SK-N-SH (cell line): ENCODE data around the gene UBAC2.

Experiments used
- CHD2 ChIP-seq: fragments of 150-350 bp; IDR thresholded peaks from 2 replicates; pipeline ENCODE4 v1.6.1; 2018; ENCODE audit warnings: low read length; ENCODE audit not compliant: partially characterized antibody
- MAX ChIP-seq: IDR thresholded peaks from 2 replicates; pipeline ENCODE4 v1.4.0; 2012; ENCODE audit warnings: low read depth
- MXI1 ChIP-seq: IDR thresholded peaks from 2 replicates; pipeline ENCODE4 v1.6.1; 2012; ENCODE audit warnings: mild to moderate bottlenecking, low read depth, low read length, improper control_type of control experiment
- NFIC ChIP-seq: IDR thresholded peaks from 2 replicates; pipeline ENCODE4 v1.4.0; 2012; ENCODE audit warnings: borderline replicate concordance
- SMC3 ChIP-seq: IDR thresholded peaks from 2 replicates; pipeline ENCODE4 v1.6.1; 2012; ENCODE audit warnings: low read depth, low read length, improper control_type of control experiment
- TEAD4 ChIP-seq: IDR thresholded peaks from 2 replicates; pipeline ENCODE4 v1.4.0; 2012; ENCODE audit warnings: mild to moderate bottlenecking, borderline replicate concordance; ENCODE audit not compliant: insufficient read depth
- ZBTB33 ChIP-seq: IDR thresholded peaks from 2 replicates; pipeline ENCODE4 v1.4.0; 2012; ENCODE audit warnings: low read depth, borderline replicate concordance
- TF ChIP-seq, protein P1 (sequence below): fragments of 200-600 bp; sonication (generic); IDR thresholded peaks from 2 replicates; pipeline ENCODE4 v1.6.1; 2017; ENCODE audit warnings: antibody characterized with exemption, mild to moderate bottlenecking, moderate library complexity

DNA sequence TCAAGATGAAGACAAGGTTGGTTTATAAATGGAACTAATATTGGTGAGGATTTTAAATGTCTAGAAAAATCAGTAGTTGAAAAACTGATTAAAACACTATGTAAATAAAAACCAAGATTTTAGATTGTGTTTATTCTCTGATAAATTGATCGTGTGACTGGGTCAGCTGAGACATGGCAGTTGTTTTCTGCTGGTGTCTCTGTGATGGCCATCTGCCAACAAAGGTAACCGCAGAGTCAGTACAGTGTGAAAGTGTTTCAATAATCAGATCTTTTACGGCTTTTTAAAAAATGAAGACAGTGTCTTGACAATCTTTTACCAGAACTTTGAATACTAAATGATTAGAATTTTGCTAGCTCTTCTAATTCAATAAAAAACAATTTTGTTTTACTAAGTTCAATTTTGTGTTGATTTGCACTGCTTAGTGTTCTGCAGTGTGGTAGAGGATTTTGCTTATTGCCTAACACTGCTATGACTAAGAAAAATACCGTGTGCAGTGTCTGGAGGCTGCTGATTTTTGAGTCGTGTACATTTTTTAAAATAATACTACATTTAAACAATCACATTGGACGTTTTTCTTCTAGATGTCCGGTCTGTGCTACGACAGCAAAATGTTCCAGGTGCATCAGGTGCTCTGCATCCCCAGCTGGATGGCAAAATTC is 139.2 kb downstream of the UBAC2 start:
- TF ChIP-seq SMC3, result no peak
- TF ChIP-seq, protein P1, sequence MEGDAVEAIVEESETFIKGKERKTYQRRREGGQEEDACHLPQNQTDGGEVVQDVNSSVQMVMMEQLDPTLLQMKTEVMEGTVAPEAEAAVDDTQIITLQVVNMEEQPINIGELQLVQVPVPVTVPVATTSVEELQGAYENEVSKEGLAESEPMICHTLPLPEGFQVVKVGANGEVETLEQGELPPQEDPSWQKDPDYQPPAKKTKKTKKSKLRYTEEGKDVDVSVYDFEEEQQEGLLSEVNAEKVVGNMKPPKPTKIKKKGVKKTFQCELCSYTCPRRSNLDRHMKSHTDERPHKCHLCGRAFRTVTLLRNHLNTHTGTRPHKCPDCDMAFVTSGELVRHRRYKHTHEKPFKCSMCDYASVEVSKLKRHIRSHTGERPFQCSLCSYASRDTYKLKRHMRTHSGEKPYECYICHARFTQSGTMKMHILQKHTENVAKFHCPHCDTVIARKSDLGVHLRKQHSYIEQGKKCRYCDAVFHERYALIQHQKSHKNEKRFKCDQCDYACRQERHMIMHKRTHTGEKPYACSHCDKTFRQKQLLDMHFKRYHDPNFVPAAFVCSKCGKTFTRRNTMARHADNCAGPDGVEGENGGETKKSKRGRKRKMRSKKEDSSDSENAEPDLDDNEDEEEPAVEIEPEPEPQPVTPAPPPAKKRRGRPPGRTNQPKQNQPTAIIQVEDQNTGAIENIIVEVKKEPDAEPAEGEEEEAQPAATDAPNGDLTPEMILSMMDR, result no peak
- no peak for TF ChIP-seq NFIC
- TF ChIP-seq CHD2, result no peak
- no peak for TF ChIP-seq TEAD4
- TF ChIP-seq MXI1, result no peak
- TF ChIP-seq ZBTB33, result no peak
- TF ChIP-seq MAX, result no peak
